GM21360 (cell line): Measurements from ENCODE around the gene ZNF732.
"Not testable (repeated sequence)": the region's sequence is repeated elsewhere in the genome, so short reads cannot be mapped to it uniquely, and the experiment has no call there.

ENCODE experiments used
- ATAC-seq: cut with Tn5 transposase; IDR thresholded peaks from one replicate; pipeline ENCODE4 v1.9.1; 2021; ENCODE audit warnings: mild to moderate bottlenecking, moderate library complexity; ENCODE audit not compliant: unreplicated experiment

The ZNF732 gene

GRCh38 chr4:304969-305680 lies at the start of gene ZNF732:
Gene ZNF732 (minus strand): TSS chr4:305474. CDS start chr4:305310, 164 bp downstream.
- ATAC-seq, result no peak

DNA sequence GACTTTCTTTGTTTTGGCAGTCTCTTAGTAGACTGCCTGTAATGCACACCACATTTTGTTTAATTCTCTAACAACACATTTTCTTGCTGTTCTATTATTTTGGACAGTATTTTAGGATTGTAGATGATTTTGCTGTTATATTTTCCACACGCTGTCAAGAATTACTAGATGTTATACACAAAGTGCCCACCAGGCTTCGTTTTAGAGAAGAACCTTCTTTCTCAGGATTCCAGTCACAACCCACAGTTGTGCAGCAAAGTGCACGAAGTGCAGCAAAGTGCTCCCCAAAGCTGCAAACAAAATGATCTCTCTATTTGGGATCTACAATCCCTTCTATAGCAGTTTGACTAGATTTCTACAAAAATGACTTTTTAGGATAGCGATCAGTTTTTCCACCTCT lies 34.7 kb upstream of the ZNF732 start:
- no peak for ATAC-seq

DNA sequence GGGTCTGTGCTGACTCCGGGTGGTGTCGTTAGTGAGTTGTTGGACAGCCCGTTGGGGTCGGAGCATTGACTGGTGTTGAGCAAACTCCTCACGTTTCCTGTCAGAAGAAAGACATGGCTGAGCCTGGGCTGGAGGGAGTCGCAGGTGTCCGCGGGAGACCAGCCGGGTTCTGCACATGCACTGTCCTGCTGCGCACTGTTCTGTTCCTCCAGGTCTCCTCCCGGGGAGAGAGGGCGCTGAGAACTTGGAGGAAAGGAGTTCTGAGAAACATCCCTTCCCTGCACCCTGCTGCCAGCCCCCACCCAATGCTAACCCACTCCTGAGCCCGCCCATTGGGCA lies 33.5 kb upstream of the ZNF732 start:
- ATAC-seq, result no peak

DNA sequence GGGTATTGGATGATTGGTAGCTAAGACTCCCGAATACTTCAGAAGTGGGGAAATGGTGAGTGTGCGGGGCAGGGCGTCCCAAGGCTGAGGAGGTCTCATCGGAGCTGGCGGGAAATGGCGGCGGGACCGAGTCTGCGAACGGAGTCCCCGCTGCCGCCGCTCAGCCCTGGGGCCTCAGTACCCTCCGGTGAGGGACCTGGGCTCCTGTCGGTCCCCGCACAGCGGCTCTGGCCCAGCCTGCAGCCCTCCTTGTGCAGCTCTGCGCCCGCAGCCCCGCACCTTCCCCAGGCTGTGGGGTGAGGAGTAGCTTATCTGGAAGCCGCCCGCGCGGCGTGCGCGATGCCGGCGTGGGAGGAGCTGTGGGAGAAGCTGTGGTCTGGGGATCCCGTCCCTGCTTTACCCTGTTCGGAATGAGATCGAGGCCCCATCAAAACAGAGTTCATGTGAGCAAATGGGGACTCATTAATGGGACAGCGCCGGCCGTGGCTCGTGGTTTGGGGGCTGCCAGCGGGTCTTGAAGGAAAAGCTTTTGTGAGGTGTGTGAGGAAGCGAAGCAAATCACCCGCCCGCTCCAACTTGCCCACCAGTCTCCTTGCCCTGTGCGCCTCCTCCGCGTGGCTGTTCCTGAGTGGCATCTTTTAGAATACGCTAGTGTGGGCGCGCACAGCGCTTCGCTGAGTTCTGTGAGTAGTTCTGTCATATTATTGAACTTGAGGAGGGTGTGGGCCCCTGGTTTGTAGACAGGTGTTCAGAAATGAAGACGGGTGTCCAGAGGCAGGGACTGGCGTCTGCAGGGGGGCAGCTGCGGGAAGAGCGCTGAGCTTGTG lies 32.9 kb upstream of the ZNF732 start:
- ATAC-seq, result peak; percentile 23

DNA sequence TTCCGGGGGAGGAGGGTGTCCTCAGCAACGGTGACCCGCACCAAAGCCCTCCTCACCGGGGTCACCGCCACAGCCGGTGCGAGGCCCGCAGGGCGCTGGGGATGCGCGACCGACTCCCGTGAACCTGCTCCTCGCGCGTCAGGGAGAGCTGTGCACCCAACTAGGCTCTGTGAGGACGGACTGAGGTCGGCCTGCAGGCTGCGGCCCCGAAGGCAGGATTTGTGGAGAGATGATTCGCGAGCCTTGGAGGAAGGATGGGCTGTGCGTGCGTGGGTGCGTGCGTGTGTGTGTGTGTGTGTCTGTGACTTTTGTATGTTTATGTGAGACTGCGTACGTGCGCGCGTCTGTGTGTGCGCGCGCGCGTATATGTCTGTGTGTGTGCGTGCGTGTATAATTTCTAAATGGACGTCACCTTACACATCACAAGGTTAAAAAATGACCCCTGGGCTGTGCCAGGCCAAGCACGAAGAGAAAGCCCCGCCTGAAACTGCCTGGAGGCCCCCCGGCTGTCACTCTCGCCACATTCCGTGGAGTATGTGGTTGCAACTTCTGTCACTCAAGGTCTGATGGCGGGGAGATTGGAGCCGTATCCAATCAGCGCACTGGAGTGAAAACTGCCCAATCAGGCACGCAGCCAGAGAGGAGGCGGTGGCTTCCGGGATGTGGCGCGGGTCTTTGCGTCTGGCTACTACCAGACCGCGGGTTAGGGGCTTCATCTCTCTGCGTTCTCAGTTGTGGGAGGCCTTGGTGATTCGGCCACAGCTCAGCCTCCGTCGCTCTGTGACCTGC lies 32.1 kb upstream of the ZNF732 start, which contains the start of gene ZNF141:
ZNF141 (plus strand) TSS at position 672 of the 789 bp plus-strand sequence. CDS start 170 bp downstream, outside the sequence.
- peak; percentile 90 for ATAC-seq

DNA sequence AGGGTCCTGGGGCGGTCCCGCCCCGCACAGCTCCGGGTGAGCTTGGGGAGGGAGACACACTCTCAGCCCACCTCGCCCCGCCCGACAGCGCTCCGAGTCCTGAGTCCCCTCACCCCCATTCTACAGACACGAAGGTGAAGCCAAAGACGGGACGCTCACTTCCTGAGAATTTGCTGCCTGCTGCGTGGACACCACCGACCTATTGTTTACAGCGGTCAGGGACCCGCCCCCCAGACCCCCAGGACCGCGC lies 31.5 kb upstream of the ZNF732 start:
- no peak for ATAC-seq

DNA sequence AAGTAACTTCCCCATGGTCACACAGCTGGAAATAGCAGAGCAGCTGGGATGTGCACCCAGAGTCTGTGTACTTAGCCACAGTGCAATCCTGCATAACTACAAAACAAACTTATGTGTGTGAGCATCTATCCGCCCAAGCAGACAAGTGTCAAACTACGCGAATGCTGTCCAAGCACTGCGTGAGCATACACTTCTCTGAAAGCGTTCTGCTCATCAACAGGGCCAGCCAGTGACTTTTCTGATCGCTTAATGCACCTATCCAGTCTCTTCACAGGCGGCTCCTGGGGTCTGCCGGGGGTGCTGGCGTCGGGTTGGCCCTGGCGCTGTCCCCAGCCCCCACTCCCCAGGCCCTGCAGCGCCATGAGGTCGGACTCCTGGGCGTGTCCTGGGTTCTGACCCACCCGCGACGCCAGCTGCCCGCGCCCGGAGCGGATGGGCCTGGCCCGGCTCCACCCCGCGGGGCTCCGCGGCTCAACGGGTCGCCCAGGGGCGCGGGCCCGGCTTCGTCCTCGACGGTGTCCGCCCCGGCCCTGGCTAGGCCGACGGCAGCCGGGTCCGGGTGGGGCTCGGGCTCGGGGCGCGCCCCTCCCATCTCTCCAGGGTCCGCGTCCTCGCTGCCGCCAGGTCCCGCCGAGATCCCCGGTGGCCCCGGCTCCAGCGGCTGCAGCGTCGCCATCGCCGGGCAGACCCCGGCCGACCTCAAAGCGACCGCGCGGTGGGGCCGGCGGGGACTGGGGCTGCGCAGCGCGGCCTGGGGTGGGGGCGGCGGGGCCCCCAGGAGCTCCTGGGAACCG lies 31.0 kb upstream of the ZNF732 start:
- no peak for ATAC-seq

DNA sequence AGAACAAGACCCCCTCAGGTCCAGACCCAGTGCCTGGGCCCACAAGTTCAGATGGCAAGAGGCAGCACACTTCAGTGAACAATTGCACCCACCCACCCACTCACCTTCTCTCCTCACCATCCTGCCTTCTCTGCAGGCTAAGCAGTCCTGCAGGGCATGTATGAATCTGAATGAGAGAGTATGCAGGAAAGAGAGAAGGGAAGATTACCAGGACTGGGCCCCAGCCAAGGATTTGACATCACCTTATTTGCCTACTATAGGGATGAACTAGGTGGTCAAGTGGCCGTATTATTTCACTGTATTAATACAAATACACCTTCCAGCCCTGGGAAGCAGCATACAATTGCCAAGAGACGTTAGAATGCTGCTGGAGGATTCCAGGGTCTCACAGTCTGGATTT lies 30.2 kb upstream of the ZNF732 start:
- no peak for ATAC-seq

DNA sequence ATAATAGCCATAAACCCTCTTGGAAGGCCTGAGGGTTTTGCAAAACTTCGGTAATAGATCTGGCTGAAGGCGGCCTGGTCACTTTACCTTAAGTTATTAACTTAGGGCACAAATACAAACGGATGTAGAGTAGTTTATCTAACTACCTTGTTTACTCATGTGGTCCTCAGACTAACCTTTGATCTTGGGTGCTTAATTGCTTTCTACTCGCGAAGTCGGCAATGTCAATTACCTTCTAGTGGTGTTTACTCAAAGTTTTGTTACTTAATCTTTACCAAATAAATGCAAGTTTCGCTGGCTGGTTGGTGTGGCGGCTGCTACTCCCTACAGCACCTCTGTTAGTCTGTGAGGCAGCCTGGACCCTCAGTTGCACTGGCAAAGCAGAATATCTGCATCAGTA lies 23.5 kb upstream of the ZNF732 start:
- ATAC-seq, result no peak

DNA sequence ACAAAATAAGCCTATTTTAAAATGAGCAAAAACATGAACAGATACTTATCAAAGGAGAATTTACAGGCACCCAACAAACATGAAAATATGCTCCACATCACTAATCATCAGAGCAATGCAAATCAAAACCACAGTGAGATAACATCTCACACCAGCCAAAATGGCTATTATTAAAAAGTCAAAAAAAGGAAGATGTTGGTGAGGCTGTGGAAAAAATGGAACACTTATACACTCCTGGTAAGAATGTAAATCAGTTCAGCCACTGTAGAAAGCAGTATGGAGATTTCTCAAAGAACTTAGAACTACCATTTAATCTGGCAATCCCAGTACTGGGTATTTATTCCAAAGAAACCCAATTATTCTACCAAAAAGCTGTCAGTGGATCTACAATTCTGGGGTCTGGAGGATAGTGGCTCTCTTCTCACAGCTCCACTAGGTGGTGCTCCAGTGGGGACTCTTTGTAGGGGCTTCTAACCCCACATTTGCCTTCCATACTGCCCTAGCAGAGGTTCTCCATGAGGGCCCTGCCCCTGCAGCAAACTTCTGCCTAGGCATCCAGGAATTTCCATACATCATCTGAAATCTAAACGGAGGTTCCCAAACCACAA lies 9.1 kb upstream of the ZNF732 start:
- ATAC-seq, result no peak

- ATAC-seq, result no peak
These were observed 4.5 kb upstream of the ZNF732 start for GRCh38 chr4:309807-310206.

DNA sequence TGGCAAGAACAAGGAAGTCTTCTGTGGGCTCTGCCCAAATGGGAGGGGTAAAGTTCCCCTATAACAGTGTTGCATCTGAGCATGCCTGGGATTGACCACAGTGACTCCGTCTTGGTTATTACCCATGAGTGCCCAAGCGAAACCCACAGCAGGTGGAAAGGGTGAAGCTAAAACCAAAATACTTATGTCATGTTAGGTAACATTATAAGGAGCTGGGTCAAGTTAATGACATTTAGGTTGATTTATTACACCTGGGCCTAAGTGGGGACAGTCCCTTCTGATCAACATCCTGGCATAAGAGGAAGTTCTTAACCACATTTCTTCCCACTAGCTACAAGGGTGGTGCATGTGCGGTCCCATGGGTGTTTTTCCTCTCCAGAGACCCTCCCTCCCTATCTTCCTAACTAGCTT lies 1.3 kb upstream of the ZNF732 start:
- peak; percentile 88 for ATAC-seq

GRCh38 chr4:304516-304915 lies 758 bp downstream of the ZNF732 start:
- not testable (repeated sequence) for ATAC-seq

- ATAC-seq, result no peak
These were observed 2.9 kb downstream of the ZNF732 start for GRCh38 chr4:302381-302780.

- no peak for ATAC-seq
These were observed 10.5 kb downstream of the ZNF732 start for GRCh38 chr4:294732-295131.

GRCh38 chr4:288891-289290 lies 16.4 kb downstream of the ZNF732 start:
- no peak for ATAC-seq

GRCh38 chr4:273309-274017 lies 31.8 kb downstream of the ZNF732 start:
- ATAC-seq, result no peak

DNA sequence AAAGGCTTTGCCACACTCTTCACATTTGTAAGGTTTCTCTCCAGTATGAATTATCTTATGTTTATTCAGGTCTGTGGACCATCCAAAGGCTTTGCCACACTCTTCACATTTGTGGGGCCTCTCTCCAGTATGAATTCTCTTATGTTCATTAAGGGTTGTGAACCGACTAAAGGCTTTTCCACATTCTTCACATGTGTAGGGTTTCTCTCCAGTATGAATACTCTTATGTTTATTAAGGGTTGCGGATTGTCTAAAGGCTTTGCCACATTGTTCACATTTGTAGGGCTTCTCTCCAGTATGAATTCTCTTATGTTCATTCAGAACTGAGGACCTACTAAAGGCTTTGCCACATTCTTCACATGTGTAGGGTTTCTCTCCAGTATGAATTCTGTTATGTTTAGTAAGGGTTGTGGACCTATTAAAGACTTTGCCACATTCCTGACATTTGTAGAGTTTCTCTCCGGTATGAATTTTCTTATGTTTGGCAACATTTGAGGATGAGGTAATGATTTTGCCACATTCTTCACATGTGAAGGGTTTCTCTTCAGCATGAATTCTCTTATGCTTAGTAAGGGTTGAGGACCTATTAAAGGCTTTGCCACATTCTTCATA lies 33.7 kb downstream of the ZNF732 start:
- no peak for ATAC-seq

DNA sequence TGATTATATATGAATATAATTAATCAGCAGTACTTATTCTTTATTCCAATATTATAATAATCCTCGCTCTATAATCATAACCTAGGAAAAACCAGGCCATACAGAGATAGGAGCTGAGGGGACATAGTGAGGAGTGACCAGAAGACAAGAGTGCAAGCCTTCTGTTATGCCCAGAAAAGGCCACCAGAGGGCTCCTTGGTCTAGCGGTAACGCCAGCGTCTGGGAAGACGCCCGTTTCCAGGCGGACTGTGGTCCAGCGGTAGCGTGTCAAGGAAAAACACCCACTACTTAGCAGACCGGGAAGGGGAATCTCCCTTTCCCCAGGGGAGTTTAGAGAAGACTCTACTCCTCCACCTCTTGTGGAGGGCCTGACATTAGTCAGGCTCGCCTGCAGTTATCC lies 46.0 kb downstream of the ZNF732 start:
- not testable (repeated sequence) for ATAC-seq

DNA sequence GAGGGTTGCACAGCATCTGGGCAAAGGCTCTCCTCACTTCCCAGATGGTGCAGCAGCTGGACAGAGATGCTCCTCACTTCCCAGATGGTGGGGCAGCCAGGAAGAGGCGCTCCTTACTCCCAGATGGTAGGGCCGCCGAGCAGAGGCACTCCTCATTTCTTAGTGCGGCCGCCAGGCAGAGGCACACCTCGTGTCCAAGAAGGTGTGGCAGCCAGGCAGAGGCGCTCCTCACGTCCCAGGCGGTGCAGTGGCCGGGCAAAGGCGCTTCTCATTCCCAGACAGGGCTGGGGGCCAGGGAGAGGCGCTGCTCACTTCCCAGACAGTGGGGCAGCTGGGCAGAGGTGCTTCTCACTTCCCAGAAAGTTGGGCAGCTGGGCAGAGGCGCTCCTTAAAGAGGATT lies 48.8 kb downstream of the ZNF732 start:
- no peak for ATAC-seq
